Measurements from ENCODE around the gene KIFAP3.
"Not testable (repeated sequence)": the region's sequence is repeated elsewhere in the genome, so short reads cannot be mapped to it uniquely, and the experiment has no call there.

The KIFAP3 gene

DNA sequence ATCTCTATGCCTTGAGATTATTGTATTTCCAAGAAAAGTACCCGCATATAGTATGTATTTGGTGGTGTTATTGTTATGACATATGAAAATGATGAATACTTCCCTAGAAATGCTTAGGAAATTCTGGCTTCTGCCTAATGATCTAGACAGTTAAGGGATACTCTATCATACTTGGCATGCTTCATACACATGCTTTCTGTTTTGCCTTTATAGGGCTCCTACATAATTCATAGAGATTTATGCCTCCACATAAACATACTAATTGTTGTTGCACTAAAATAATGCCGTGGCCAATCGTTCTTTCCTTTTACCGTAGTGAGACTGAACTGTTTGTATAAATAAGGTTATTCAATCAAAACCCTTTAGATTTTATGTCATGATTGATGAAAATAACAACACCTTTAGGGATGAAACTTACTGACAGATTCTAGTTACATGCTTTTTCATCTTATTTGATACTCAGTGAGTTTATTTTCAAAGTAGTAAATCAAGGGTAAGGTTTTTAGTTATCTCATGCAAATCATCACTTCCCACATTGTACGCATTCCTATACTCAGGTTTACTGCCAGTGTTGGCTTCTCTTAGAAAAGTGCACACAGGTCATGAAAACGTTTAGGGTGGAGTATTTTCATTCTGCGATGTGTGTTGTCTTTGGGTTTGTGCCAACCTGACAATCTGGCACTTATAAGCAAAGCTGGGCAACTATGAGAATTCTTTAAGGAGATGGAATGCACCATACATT, 140.3 kb downstream of the KIFAP3 start:
- TF ChIP-seq POLR2A (IDR thresholded peaks at IDR 0.05; ENCODE audit: low read length): no peak
- TF ChIP-seq GATA1 (IDR thresholded peaks at IDR 0.05; ENCODE audit: low read depth, low read length): no peak
- DNase-seq: no peak

DNA sequence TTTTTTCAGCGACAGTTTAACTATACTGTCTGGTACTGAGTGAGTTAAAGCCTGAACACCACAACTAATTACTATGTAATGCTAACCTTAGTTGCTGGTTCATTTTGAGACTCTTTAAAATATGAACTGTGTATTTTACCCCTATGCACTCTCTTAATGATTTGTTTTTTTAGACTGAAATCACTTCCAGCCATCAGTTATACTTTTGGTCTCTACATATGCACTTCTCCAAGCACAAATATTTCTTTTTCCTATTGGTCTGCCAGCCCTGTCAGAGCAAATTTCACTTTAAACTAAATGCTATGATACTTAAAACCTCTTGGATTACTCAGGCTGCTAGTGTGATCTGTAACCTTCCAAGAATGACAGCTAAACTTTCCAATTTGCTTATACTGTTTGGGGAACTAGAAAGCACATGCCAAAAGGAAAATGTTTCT, 142.7 kb downstream of the KIFAP3 start:
- TF ChIP-seq GATA1 (IDR thresholded peaks at IDR 0.05; ENCODE audit: low read depth, low read length): no peak
- no peak for TF ChIP-seq POLR2A (IDR thresholded peaks at IDR 0.05; ENCODE audit: low read length)
- no peak for DNase-seq

DNA sequence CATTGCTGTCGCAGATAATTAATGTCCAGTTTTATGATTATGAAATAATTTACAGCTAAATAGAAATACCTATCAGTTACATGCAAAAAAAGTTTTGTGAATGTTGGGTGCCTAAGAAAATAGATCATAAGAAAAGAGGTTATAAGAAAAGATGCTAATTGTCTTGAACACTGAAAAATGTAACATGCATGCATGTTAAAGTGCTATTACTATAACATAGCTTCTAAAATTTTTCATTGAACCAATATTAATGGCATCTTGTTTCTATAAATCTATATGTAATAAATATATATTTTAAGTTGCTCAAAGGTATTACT, 145.3 kb downstream of the KIFAP3 start:
- TF ChIP-seq POLR2A (IDR thresholded peaks at IDR 0.05; ENCODE audit: low read length): no peak
- no peak for TF ChIP-seq GATA1 (IDR thresholded peaks at IDR 0.05; ENCODE audit: low read depth, low read length)
- no peak for DNase-seq

DNA sequence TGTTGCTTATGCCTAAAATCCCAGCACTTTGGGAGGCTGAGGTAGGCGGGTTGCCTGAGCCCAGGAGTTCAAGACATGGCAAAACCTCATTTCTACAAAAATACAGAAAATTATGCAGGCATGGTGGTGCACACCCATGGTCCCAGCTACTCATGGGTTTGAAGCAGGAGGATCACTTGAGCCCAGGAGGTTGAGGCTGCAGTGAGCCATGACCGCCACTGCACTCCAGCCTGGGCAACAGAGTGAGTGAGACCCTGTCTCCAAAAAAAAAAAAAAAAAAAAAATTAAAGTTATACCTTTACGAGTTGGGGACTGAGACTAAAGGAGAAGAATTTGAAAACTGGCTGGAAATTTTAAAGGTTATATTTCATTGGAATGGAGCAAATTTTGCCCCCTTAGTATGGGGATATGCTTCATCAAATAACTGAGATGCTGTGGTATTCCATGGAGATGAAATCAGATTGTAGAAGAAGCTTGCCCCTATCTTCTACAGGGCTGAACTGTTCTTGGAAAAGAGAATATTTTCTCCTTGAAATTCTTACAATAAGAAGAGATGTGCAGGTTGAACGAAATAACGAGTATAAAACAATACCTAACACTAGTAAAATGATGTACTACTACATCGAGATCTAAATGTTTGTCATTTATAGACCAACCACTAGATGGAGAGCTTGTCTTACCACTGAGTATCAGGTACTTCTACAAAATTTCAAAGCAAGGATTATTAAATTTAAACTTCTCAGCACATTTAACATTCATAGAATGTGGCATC, 145.9 kb downstream of the KIFAP3 start:
- DNase-seq: peak; percentile 58 to 64
- TF ChIP-seq GATA1 (IDR thresholded peaks at IDR 0.05; ENCODE audit: low read depth, low read length) (no peak), POLR2A (IDR thresholded peaks at IDR 0.05; ENCODE audit: low read length) (no peak)

DNA sequence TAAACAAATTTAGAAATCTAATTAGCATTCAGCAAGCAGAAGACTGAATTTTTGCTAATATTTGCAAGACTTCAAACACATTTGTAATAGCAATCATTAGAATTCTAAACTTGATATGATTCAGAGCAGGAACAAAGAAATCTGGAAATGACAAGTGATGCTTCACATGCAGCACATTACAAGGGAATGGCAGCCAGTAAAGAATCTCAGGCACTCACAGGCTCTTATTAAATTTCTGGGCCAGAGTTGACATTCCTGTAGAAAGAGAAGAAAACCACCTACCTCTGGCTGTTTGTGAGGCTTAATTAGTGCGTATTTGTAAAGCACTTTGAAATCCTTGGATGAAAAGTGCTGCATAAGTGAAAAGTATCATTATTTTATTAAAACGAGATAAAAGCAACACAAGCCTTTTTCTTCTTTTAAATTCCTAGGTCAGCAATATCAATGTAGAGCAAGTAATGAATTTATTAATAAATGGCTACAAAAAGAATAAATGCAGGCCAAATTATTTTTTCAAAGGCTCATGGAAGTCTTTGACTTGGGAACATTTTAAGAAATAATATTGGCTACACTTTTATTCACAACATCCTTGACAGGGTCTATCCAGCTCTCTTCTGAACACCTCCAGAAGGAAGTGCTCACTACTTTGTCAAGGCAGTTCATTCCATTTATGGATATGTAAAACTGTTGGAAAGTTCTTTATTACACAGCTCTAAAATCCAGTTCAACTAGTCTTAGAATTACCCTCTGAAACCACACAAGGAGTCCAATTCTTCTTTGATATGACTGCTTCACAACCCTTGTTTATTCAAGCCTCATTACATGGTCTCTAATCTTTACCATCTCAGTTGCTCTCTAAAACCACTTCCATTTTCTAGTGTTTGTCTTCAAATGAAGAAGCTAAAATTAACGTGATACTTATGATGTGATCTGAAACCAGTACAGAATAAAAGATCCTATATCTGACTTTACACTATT, 148.7 kb downstream of the KIFAP3 start:
- TF ChIP-seq POLR2A (IDR thresholded peaks at IDR 0.05; ENCODE audit: low read length): no peak
- TF ChIP-seq GATA1 (IDR thresholded peaks at IDR 0.05; ENCODE audit: low read depth, low read length): no peak
- DNase-seq: no peak

DNA sequence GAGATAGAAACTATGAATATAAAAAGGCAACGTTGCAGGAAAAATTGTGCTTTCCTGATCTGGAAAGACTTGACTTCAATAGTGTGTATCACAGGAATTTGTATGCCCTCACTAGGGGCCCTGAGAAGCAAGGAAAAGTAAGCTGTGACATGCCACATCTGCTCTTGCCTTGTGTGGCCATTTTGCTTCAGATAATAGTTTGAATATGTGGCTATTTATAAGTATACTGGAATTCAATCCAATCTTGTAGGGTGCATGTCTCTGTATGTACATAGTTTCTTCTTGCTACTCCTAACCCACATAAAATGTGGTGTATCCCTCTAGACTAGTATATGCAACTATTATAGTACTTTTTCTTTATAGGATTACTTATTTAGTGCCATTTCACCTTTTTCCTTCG, 149.7 kb downstream of the KIFAP3 start:
- TF ChIP-seq GATA1 (IDR thresholded peaks at IDR 0.05; ENCODE audit: low read depth, low read length) (no peak), POLR2A (IDR thresholded peaks at IDR 0.05; ENCODE audit: low read length) (no peak)
- DNase-seq: no peak

DNA sequence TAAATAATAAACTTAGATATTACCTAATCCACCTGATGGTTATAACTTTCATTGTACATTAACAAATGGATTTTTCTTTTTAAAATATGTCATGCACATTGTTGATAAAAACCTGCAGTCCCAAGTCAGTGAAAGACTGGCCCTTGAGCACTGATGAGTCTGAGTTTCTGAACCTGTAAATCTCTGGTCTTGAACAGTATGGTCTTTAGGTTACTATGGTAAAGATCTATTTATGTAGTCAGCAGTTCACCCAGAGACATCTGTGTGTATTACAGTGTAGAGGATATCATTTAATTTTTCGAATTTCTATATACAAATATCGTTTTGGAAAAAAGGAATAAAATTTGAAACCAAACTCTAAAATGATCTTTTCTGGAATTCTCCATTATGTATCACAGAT, 150.4 kb downstream of the KIFAP3 start:
- TF ChIP-seq GATA1 (IDR thresholded peaks at IDR 0.05; ENCODE audit: low read depth, low read length): no peak
- no peak for TF ChIP-seq POLR2A (IDR thresholded peaks at IDR 0.05; ENCODE audit: low read length)
- DNase-seq: no peak

DNA sequence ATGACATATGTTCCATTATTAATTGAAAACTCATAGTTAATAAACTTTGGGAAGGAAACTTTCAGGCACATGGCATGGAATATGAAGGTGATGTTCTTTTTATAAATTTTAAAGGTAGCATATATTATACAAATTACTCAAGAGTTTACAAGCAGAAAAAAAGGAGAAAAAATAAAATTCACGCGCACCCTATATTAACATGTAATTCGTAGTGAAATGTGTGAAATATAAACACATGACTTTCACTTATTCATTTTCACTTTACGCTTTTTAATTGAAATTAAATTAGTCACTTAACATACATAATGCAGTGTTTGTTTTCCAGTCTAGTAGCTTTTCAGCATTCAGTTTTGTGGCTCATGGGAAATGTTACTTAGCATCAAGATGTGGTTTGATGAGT, 153.4 kb downstream of the KIFAP3 start:
- TF ChIP-seq POLR2A (IDR thresholded peaks at IDR 0.05; ENCODE audit: low read length) (no peak), GATA1 (IDR thresholded peaks at IDR 0.05; ENCODE audit: low read depth, low read length) (no peak)
- no peak for DNase-seq

DNA sequence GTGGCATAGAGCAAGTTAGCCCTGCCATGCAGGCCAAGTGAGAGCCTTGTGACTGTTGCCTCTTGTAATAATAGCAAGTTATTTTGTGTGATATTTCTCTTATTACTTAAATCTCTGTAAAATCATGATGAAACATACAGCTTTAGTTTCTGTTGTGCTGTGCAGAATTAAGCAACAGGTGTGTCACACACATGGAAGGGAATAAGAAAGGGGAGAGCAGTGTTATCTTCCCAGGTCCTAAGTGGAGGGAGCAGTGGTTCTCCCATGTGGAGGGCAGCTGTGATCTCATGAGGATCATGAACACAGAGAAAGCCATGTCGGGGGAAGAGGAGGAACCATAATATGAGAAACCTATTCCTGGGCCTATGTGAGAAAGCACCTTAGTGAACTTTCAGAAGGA, 155.6 kb downstream of the KIFAP3 start:
- DNase-seq: no peak
- TF ChIP-seq GATA1 (IDR thresholded peaks at IDR 0.05; ENCODE audit: low read depth, low read length) (no peak), POLR2A (IDR thresholded peaks at IDR 0.05; ENCODE audit: low read length) (no peak)

DNA sequence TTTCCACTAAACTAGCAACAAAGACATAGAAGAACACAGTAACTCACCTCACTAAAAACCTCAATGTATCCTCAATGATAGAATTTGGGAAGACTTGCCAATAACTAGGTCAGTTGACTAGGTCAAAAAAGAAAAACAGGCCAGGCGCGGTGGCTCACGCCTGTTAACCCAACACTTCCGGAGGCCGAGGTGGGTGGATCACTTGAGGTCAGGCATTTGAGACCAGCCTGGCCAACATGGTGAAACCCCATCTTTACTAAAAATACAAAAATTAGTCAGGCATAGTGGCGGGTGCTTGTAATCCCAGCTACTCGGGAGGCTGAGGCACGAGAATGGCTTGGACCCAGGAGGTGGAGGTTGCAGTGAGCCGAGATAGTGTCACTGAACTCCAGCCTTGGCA, 156.3 kb downstream of the KIFAP3 start:
- not testable (repeated sequence) for DNase-seq

DNA sequence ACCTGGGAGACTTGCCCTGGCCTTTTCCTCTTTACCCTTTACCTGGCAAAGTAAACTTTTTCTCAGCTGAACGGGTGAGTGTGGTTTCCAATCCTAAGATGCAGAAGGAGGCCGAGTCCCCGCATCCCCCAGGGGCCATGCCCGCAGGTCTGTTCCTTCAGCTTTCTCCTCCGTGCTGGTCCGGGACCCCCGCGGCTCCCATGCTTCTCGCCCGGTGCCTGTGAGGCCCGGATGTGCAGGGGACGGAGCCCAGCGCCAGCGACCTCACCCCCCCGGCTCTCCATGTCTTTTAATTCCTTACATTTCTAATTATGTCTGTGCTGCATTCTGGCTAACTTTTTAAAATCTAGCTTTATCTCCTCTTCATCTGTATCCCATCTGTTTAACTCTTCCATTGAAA, 159.3 kb downstream of the KIFAP3 start:
- TF ChIP-seq POLR2A (IDR thresholded peaks at IDR 0.05; ENCODE audit: low read length) (no peak), GATA1 (IDR thresholded peaks at IDR 0.05; ENCODE audit: low read depth, low read length) (no peak)
- DNase-seq: no peak

DNA sequence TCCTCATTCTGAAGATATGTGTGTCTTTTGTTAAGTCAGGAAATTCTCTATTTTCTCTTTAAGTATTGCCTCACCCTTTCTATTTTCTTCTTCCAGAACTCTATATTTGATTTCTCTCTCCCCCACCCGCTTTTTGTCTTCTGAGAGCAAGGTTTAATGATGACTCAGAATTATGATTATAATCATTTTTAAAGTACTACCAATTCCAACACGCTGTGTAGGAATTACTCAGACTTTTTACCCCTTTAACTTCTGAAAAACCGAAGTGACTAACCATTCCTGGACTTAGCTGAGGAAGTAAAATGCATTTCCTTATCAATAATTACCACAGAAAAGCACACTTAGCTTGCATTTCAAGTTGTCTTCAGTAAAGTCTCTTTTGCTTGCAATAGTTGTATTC, 160.0 kb downstream of the KIFAP3 start:
- TF ChIP-seq POLR2A (IDR thresholded peaks at IDR 0.05; ENCODE audit: low read length): no peak
- no peak for DNase-seq

DNA sequence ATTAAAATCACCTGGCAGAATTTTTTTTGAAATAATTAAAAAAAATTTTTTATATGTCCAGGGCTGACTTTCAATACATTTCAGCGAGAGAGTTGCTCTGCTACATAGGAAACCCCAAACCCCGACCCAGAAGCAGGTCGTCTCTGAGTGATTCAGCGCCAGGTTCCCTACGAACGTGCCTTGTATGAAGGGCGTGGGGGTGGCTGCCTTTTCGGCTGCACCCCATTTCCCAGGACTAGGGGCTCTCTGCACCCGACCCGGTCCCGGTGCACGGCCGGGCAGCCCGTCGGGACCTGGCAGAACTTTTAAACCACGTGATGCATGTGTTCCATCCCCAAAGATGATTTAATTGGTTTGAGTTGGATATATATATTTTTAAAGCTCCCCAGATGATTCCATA, 165.0 kb downstream of the KIFAP3 start:
- DNase-seq: no peak
- TF ChIP-seq GATA1 (IDR thresholded peaks at IDR 0.05; ENCODE audit: low read depth, low read length): no peak
- no peak for TF ChIP-seq POLR2A (IDR thresholded peaks at IDR 0.05; ENCODE audit: low read length)

DNA sequence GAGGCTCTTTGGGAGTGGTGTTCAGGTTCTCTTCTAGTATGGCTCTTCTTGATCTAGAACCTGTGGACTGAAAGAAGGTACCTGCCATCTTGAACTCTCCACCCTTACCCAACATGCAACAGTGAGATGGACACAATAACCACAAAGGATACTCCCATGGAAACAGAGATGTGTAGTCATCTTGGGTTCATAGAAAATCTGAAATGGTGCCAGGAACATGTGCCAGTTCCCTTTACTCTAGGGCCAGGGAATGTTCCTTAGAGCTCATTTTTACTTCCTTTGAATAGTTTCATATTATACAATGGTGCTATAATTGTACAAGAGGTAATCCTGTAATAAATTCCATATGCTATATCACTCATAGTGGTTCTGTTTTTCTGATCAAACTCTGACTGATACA, 167.6 kb downstream of the KIFAP3 start:
- no peak for DNase-seq
- no peak for TF ChIP-seq POLR2A (IDR thresholded peaks at IDR 0.05; ENCODE audit: low read length)
- TF ChIP-seq GATA1 (IDR thresholded peaks at IDR 0.05; ENCODE audit: low read depth, low read length): no peak

All from erythroblast (primary cell).